Neural cell (in vitro differentiated cells): ENCODE measurements around the gene EXD3. TPM values are rescaled to one million over a fixed set of nuclear protein-coding genes. Genes with fewer than 3 reads are reported as not detected.

Source experiments
- H2AFZ ChIP-seq: fragments of 200-600, 300-800 bp; sonication (generic), shearing (Covaris generic); 2 replicates; pipeline ENCODE4 v1.6.0; 2014; ENCODE audit warnings: low read depth, mild to moderate bottlenecking, antibody characterized with exemption, low read length, moderate library complexity
- H3F3A ChIP-seq: fragments of 200-600 bp; shearing (Covaris generic); 2 replicates; pipeline ENCODE4 v1.6.1; 2016; ENCODE audit warnings: mild to moderate bottlenecking, moderate library complexity, mixed read lengths, antibody characterized with exemption, low read length; ENCODE audit not compliant: insufficient read depth, poor library complexity, severe bottlenecking
- H3K27ac ChIP-seq: fragments of 200-600, 300-800 bp; sonication (generic), shearing (Covaris generic); 2 replicates; pipeline ENCODE4 v1.5.1; 2014; ENCODE audit warnings: mild to moderate bottlenecking, low read length, moderate library complexity
- H3K27me3 ChIP-seq: fragments of 300-800, 200-600 bp; sonication (generic), shearing (Covaris generic); 2 replicates; pipeline ENCODE4 v1.6.0; 2014; ENCODE audit warnings: mild to moderate bottlenecking, low read depth, low read length, moderate library complexity; ENCODE audit not compliant: insufficient read depth
- H3K36me3 ChIP-seq: fragments of 300-800, 200-600 bp; sonication (generic), shearing (Covaris generic); 2 replicates; pipeline ENCODE4 v1.5.1; 2014; ENCODE audit warnings: mild to moderate bottlenecking, antibody characterized with exemption, low read length, moderate library complexity; ENCODE audit not compliant: insufficient read depth
- H3K4me2 ChIP-seq: fragments of 300-800, 200-600 bp; sonication (generic), shearing (Covaris generic); 2 replicates; pipeline ENCODE4 v1.6.0; 2014; ENCODE audit warnings: mild to moderate bottlenecking, low read length
- H3K4me3 ChIP-seq: fragments of 300-800, 200-600 bp; sonication (generic), shearing (Covaris generic); 2 replicates; pipeline ENCODE4 v1.5.1; 2014; ENCODE audit warnings: mild to moderate bottlenecking, low read length, moderate library complexity
- H3K79me2 ChIP-seq: fragments of 200-600 bp; shearing (Covaris generic); replicated peaks from 2 replicates; pipeline ENCODE4 v1.6.0; 2014; ENCODE audit warnings: mild to moderate bottlenecking, low read length, moderate library complexity; ENCODE audit not compliant: insufficient read depth
- H3K9ac ChIP-seq: fragments of 300-800, 200-600 bp; sonication (generic), shearing (Covaris generic); 2 replicates; pipeline ENCODE4 v1.6.1; 2016; ENCODE audit warnings: mild to moderate bottlenecking, low read length, mixed read lengths
- H3K9me2 ChIP-seq: fragments of 200-600 bp; shearing (Covaris generic); 2 replicates; pipeline ENCODE4 v1.6.1; 2016; ENCODE audit warnings: mild to moderate bottlenecking, low read length, mixed read lengths; ENCODE audit not compliant: insufficient read depth
- H3K9me3 ChIP-seq: fragments of 200-600, 300-800 bp; sonication (generic), shearing (Covaris generic); 2 replicates; pipeline ENCODE4 v1.6.1; 2016; ENCODE audit warnings: mild to moderate bottlenecking, mixed run types, low read length, moderate library complexity, mixed read lengths
- H4K20me1 ChIP-seq: fragments of 200-600 bp; shearing (Covaris generic); 2 replicates; pipeline ENCODE4 v1.6.1; 2016; ENCODE audit warnings: mild to moderate bottlenecking, mixed run types; ENCODE audit not compliant: insufficient read depth
- EP300 ChIP-seq: fragments of 450-650 bp; conservative IDR thresholded peaks from 2 replicates; pipeline ENCODE4 v1.6.1; 2014; ENCODE audit warnings: antibody characterized with exemption, mild to moderate bottlenecking, moderate library complexity; ENCODE audit not compliant: poor library complexity, severe bottlenecking
- EZH2 ChIP-seq: fragments of 200-600, 300-800 bp; shearing (Covaris generic), sonication (generic); IDR thresholded peaks from 2 replicates; pipeline ENCODE4 v1.6.1; 2014; ENCODE audit warnings: antibody characterized with exemption, low read length, borderline replicate concordance, mild to moderate bottlenecking; ENCODE audit not compliant: insufficient read depth, poor library complexity, severe bottlenecking
- MXI1 ChIP-seq: fragments of 450-650 bp; conservative IDR thresholded peaks from 2 replicates; pipeline ENCODE4 v1.6.1; 2014; ENCODE audit warnings: antibody characterized with exemption, mild to moderate bottlenecking; ENCODE audit not compliant: poor library complexity, severe bottlenecking
- POLR2AphosphoS5 ChIP-seq: IDR thresholded peaks from 2 replicates; pipeline ENCODE4 v1.6.1; 2012
- RAD21 ChIP-seq: fragments of 450-650 bp; conservative IDR thresholded peaks from 2 replicates; pipeline ENCODE4 v1.6.1; 2014; ENCODE audit warnings: antibody characterized with exemption, mild to moderate bottlenecking, moderate library complexity
- REST ChIP-seq: IDR thresholded peaks from 2 replicates; pipeline ENCODE4 v1.6.1; 2012; ENCODE audit warnings: borderline replicate concordance
- SMC3 ChIP-seq: fragments of 450-650 bp; conservative IDR thresholded peaks from 2 replicates; pipeline ENCODE4 v1.6.1; 2014; ENCODE audit warnings: antibody characterized with exemption, mild to moderate bottlenecking, moderate library complexity; ENCODE audit not compliant: poor library complexity
- TAF1 ChIP-seq: IDR thresholded peaks from 2 replicates; pipeline ENCODE4 v1.6.1; 2012; ENCODE audit warnings: low read depth
- polyA plus RNA-seq: library from polyadenylated mRNA; depleted of rRNA; stranded (reverse); fragments of >200 nt; gene quantifications from 2 replicates; pipeline ENCODE4 v1.2.3, GENCODE V29; 2014
- TF ChIP-seq, protein P1 (sequence below): fragments of 450-650 bp; IDR thresholded peaks from 2 replicates; pipeline ENCODE4 v1.5.1; 2014; ENCODE audit warnings: antibody characterized with exemption, mild to moderate bottlenecking, moderate library complexity; ENCODE audit not compliant: poor library complexity, severe bottlenecking

EXD3 gene
- polyA plus RNA-seq, 1 donor from 2014 or later = 32.9 TPM

GRCh38 chr9:137311171-137311985 is 111.6 kb downstream of the EXD3 start:
- H3F3A ChIP-seq = no peaks in the 10 kb centered on the region
- H3K9ac ChIP-seq = no peak overlapping the region
- H3K27ac ChIP-seq = no peak overlapping the region

More at GRCh38 chr9:137311171-137311985, 111.6 kb downstream of the EXD3 start:
- H3K4me3 ChIP-seq = no peak overlapping the region
- no peaks in the 10 kb centered on the region for H3K9me3 ChIP-seq
- TF ChIP-seq REST (no peak), SMC3 (no peak), EP300 (no peak), MXI1 (no peak), TAF1 (no peak), EZH2 (no peak), POLR2AphosphoS5 (no peak), RAD21 (no peak)
- TF ChIP-seq, protein P1, sequence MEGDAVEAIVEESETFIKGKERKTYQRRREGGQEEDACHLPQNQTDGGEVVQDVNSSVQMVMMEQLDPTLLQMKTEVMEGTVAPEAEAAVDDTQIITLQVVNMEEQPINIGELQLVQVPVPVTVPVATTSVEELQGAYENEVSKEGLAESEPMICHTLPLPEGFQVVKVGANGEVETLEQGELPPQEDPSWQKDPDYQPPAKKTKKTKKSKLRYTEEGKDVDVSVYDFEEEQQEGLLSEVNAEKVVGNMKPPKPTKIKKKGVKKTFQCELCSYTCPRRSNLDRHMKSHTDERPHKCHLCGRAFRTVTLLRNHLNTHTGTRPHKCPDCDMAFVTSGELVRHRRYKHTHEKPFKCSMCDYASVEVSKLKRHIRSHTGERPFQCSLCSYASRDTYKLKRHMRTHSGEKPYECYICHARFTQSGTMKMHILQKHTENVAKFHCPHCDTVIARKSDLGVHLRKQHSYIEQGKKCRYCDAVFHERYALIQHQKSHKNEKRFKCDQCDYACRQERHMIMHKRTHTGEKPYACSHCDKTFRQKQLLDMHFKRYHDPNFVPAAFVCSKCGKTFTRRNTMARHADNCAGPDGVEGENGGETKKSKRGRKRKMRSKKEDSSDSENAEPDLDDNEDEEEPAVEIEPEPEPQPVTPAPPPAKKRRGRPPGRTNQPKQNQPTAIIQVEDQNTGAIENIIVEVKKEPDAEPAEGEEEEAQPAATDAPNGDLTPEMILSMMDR = no peak
- no peaks in the 10 kb centered on the region for H3K36me3 ChIP-seq
- H3K4me2 ChIP-seq = no peak overlapping the region
- H3K79me2 ChIP-seq = no peaks in the 10 kb centered on the region
- no peak overlapping the region for H2AFZ ChIP-seq
- H4K20me1 ChIP-seq = no peaks in the 10 kb centered on the region
- H3K9me2 ChIP-seq = no peaks in the 10 kb centered on the region
- H3K27me3 ChIP-seq = no peaks in the 10 kb centered on the region
